ENCODE results near the gene FOXE1. TPM values are rescaled to one million over a fixed set of nuclear protein-coding genes. Genes with fewer than 3 reads are reported as not detected.

The FOXE1 gene
- total RNA-seq, 1 experiment from 2014 or later = not detected

GRCh38 chr9:97876061-97876460 lies 23.0 kb downstream of the FOXE1 start:
- no peak overlapping the region for H2AFZ ChIP-seq (ENCODE audit: low read length)
- no peak overlapping the region for H3K27ac Mint-ChIP-seq

More at GRCh38 chr9:97876061-97876460, 23.0 kb downstream of the FOXE1 start:
- Histone ChIP-seq H2AK5ac (ENCODE audit: insufficient read length, low read length) (no peak overlapping the region), H3K27me3 (ENCODE audit: insufficient read depth, low read length) (no peaks in the 10 kb centered on the region), H3K27ac (ENCODE audit: insufficient read length, low read depth, low read length) (no peak overlapping the region), H3K56ac (ENCODE audit: insufficient read length, low read depth, low read length) (no peak overlapping the region), H3K18ac (ENCODE audit: insufficient read length, low read depth, low read length) (no peak overlapping the region), H3K9ac (ENCODE audit: extremely low read depth, insufficient read length, low read length) (no peak overlapping the region), H3K79me1 (ENCODE audit: insufficient read depth, low read depth, low read length, poor library complexity, severe bottlenecking) (no peaks in the 10 kb centered on the region), H3K4me2 (ENCODE audit: insufficient read depth, insufficient read length, low read length) (no peak overlapping the region), H2BK5ac (ENCODE audit: insufficient read length, low read length) (no peak overlapping the region), H4K8ac (replicated peaks; ENCODE audit: insufficient read length, low read depth, low read length) (no peak overlapping the region), H3K23ac (ENCODE audit: insufficient read length, low read depth, low read length) (no peak overlapping the region), H3K23me2 (ENCODE audit: insufficient read length, low read depth, low read length, poor library complexity, severe bottlenecking) (no peaks in the 10 kb centered on the region), H4K91ac (ENCODE audit: insufficient read length, low read depth, low read length) (no peak overlapping the region), H3K79me2 (ENCODE audit: insufficient read depth, low read length) (no peaks in the 10 kb centered on the region), H4K5ac (ENCODE audit: insufficient read length, low read depth, low read length) (no peak overlapping the region), H2BK12ac (ENCODE audit: insufficient read length, low read depth, low read length) (no peak overlapping the region), H3K4me1 (ENCODE audit: insufficient read depth, low read length) (no peaks in the 10 kb centered on the region; the same call in 1 of the 2 replicates), H4K20me1 (ENCODE audit: control insufficient read depth, insufficient read depth, insufficient read length) (no peaks in the 10 kb centered on the region), H3K14ac (ENCODE audit: insufficient read depth, low read length) (no peak overlapping the region), H3K9me3 (ENCODE audit: control insufficient read depth, low read depth, low read length) (no peaks in the 10 kb centered on the region), H3K4ac (ENCODE audit: low read depth, low read length) (no peak overlapping the region), H3T11ph (ENCODE audit: low read length) (no peak overlapping the region), H2BK15ac (ENCODE audit: low read depth, low read length) (no peak overlapping the region), H2BK20ac (ENCODE audit: low read depth, low read length, poor library complexity, severe bottlenecking) (no peak overlapping the region), H2BK120ac (ENCODE audit: low read depth, low read length, poor library complexity, severe bottlenecking) (no peak overlapping the region)
- H3K27me3 Mint-ChIP-seq (ENCODE audit: low read depth) = peaks cover 51% of the 10 kb centered on the region
- TF ChIP-seq CTCF (conservative IDR thresholded peaks at IDR 0.05) = no peak
- no peaks in the 10 kb centered on the region; a peak in 1 of 7 replicates for H3K36me3 Mint-ChIP-seq (ENCODE audit: insufficient read depth in 1 of 3, low read depth in 3 of 3)
- H3K9me3 Mint-ChIP-seq = peaks cover 2 to 4% of the 10 kb centered on the region in 2 experiments; a peak in 2 of 5 replicates
- H3K4me1 Mint-ChIP-seq = peaks cover 8 to 9% of the 10 kb centered on the region in 2 experiments
- DNase-seq = no peak
- no peak overlapping the region for H3K4me3 Mint-ChIP-seq
- no CpG with 5 or more reads among the region's 3 CpGs for WGBS (ENCODE audit: extremely low coverage, insufficient read length, low lambda C conversion rate)
